HUES6 (cell line): Measurements from ENCODE around the gene SOBP.
"Not testable (repeated sequence)": the region's sequence is repeated elsewhere in the genome, so short reads cannot be mapped to it uniquely, and the experiment has no call there.

Experiments
- H3K27ac ChIP-seq: 2 replicates; pipeline ENCODE4 v1.7.0; 2013; ENCODE audit warnings: low read depth, mild to moderate bottlenecking, low read length, inconsistent platforms
- H3K27me3 ChIP-seq: 2 replicates; pipeline ENCODE4 v1.6.1; 2013; ENCODE audit warnings: low read length; ENCODE audit not compliant: control insufficient read depth, insufficient read depth
- H3K36me3 ChIP-seq: 2 replicates; pipeline ENCODE4 v1.6.1; 2013; ENCODE audit warnings: low read length; ENCODE audit not compliant: control insufficient read depth, insufficient read depth
- H3K4me1 ChIP-seq: 2 replicates; pipeline ENCODE4 v1.6.1; 2013; ENCODE audit warnings: low read length; ENCODE audit not compliant: control insufficient read depth, insufficient read depth
- H3K4me3 ChIP-seq: 2 replicates; pipeline ENCODE4 v1.5.1; 2013; ENCODE audit warnings: low read depth, low read length
- H3K9ac ChIP-seq: one replicate; pipeline ENCODE4 v1.6.1; 2013; ENCODE audit warnings: mild to moderate bottlenecking, low read length
- H3K9me3 ChIP-seq: 2 replicates; pipeline ENCODE4 v1.6.1; 2013; ENCODE audit warnings: low read depth, low read length; ENCODE audit not compliant: control insufficient read depth, insufficient read depth

Gene SOBP

DNA sequence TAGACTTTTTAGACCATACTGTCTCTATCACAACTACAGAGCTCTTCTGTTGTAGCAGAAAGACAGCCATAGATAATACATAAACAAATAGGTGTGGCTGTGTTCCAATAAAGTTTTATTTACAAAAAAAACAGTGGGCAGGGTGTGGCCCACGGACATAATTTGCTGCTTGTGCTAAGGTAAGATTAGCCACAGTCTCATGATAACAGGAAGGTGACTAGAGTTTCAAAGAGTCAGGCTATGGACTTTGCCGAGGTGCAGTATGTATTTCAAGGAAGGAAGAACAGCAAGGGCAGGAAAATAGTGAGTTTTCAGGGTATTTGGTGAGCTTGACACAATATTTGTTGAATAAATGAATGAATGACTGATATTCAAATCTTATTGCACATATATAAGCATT, 20.2 kb downstream of the SOBP start:
- H3K9me3 ChIP-seq = no peaks in the 10 kb centered on the region
- H3K9ac ChIP-seq = no peak overlapping the region
- H3K27ac ChIP-seq = no peak overlapping the region
- H3K27me3 ChIP-seq = no peaks in the 10 kb centered on the region
- no peaks in the 10 kb centered on the region for H3K36me3 ChIP-seq
- peaks cover 28% of the 10 kb centered on the region for H3K4me1 ChIP-seq
- no peak overlapping the region for H3K4me3 ChIP-seq

DNA sequence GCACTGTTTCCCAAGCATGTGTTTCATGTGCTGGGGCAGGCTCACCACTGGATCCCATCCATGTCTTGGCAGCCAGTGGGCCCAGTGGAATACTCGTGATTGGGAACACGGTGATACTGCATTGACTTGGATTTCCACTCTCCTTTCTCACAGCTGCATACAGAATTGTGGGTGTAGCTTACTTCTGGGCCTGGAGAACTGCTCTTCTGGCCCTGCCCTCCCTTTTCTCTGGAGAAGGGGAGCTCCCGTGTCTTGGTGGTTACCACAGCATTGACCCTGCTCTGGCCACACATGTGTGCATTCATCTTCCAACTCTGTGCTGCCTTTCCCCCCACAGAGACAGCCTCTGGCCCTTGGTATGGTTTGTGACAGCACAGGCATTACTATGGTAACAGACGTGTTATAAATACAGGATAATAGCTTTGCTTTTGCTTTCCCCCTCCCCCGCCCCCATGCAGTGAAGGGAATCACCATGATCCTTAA, 21.6 kb downstream of the SOBP start:
- Histone ChIP-seq H3K36me3 (no peaks in the 10 kb centered on the region), H3K4me3 (no peak overlapping the region), H3K4me1 (peaks cover 28% of the 10 kb centered on the region), H3K9ac (no peak overlapping the region), H3K9me3 (no peaks in the 10 kb centered on the region), H3K27ac (no peak overlapping the region), H3K27me3 (no peaks in the 10 kb centered on the region)

DNA sequence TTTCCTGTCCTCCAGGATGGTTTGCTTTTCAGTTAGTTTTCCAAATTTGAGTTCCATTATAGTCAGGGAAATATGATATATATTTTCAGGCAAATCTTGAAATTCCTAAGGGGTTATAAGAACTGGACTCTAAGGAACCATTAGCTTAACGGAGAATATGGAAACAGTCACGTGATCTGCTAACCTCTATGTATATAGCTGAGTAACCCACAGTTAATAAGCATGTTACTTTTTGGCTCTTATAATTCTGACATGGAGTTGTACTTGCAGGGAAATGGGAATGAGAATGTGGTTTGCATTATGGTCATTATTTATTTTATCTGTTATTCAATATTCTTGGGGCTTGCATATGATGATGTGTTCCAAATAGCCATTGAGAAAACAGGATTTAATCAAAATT, 23.3 kb downstream of the SOBP start:
- Histone ChIP-seq H3K9me3 (no peaks in the 10 kb centered on the region; the same call in 1 of the 2 replicates), H3K27ac (no peak overlapping the region), H3K27me3 (no peaks in the 10 kb centered on the region), H3K9ac (no peak overlapping the region), H3K36me3 (no peaks in the 10 kb centered on the region), H3K4me3 (no peak overlapping the region), H3K4me1 (peaks cover 28% of the 10 kb centered on the region)

DNA sequence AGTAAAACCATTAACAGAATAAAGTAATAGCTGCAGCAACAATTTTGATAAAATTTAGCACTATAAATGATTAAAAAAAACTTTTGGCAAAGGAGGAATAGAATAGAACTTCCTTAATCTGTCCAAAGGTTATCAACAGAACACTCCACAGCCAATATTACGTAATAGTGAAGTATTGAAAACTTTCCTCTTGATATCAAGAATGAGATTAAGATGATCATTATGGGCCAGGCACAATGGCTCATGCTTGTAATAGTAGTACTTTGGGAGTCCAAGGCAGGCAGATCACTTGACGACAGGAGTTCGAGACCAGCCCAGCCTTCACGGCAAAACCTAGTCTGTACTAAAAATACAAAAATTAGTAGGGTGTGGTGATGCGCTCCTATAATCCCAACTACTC, 26.0 kb downstream of the SOBP start:
- Histone ChIP-seq H3K36me3 (no peaks in the 10 kb centered on the region), H3K9ac (no peak overlapping the region), H3K27me3 (no peaks in the 10 kb centered on the region), H3K27ac (no peak overlapping the region), H3K4me3 (no peak overlapping the region), H3K4me1 (peaks cover 13% of the 10 kb centered on the region), H3K9me3 (no peaks in the 10 kb centered on the region; the same call in 1 of the 2 replicates)

DNA sequence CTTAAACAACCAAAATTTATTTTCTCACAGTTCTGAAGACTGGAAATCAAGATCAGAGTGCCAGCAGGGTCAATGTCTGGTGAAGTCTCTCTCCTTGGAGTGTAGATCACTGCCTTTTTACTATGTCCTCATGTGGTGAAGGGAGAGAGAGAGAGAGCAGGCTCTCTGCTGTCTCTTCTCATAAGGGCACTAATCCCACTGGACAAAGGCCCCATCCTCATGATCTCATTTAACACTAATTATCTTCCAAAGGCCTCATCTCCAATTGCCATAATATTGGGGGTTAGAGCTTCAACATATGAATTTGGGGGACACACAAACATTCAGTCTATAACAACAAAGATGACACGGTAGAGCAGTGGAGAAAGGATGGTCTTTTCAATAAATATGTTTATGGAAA, 27.4 kb downstream of the SOBP start:
- H3K9ac ChIP-seq = no peak overlapping the region

GRCh38 chr6:107519224-107519623, 29.3 kb downstream of the SOBP start:
- not testable (repeated sequence) for H3K36me3 ChIP-seq, H3K4me3 ChIP-seq, H3K27me3 ChIP-seq, H3K9ac ChIP-seq, H3K27ac ChIP-seq, H3K4me1 ChIP-seq, H3K9me3 ChIP-seq

More for the DNA sequence above, 27.4 kb downstream of the SOBP start:
- Histone ChIP-seq H3K27ac (no peak overlapping the region), H3K36me3 (no peaks in the 10 kb centered on the region), H3K4me3 (no peak overlapping the region), H3K9me3 (no peaks in the 10 kb centered on the region; the same call in 1 of the 2 replicates), H3K27me3 (no peaks in the 10 kb centered on the region), H3K4me1 (peaks cover 2% of the 10 kb centered on the region; the same call in 1 of the 2 replicates)

- H3K36me3 ChIP-seq, H3K4me1 ChIP-seq, H3K4me3 ChIP-seq, H3K27me3 ChIP-seq, H3K9me3 ChIP-seq, H3K9ac ChIP-seq, H3K27ac ChIP-seq: not testable (repeated sequence)
These were observed 30.8 kb downstream of the SOBP start for GRCh38 chr6:107520706-107521105.

DNA sequence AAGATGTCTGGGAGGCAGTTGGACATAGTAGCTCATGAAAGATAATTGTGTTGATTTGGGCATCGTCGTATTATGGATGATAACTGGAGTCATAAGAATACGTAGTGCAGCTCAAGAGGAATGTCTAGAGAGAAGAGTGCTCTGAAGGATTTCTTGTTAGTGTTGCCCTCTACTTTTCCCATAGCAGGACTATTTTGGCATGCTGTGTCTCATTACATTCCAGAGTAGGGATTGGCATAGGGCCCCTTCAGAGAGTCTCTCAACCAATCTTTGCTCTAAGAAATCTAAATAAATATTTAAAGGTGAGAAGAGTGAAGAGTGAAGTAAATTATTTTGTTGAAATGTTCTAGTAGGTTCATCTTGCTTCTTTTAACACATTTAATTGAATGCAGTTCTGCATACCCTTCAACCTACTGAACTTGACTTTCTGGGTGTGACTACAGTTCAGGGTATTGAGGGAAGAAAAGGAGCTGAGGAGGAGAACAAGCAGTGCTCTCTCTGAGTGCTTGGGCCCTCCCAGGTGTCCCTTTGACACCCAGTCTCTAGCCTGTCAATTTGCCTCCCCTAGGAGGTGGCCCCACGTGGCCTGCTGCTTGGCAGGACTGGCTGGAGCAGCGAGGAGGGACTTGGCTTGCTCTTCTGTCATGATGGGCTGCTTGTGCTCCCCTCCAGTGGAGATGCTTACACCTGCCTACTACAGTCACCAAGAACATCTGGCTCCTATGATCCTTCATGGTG, 33.3 kb downstream of the SOBP start:
- Histone ChIP-seq H3K9ac (no peak overlapping the region), H3K36me3 (no peaks in the 10 kb centered on the region), H3K27ac (no peak overlapping the region), H3K9me3 (no peaks in the 10 kb centered on the region), H3K4me1 (0 out of 2 replicates have a peak, but pooled peaks cover 5% of the 10 kb centered on the region), H3K4me3 (no peak overlapping the region), H3K27me3 (no peaks in the 10 kb centered on the region)

- H3K36me3 ChIP-seq = no peaks in the 10 kb centered on the region
These were observed 33.9 kb downstream of the SOBP start for GRCh38 chr6:107523794-107524193.

DNA sequence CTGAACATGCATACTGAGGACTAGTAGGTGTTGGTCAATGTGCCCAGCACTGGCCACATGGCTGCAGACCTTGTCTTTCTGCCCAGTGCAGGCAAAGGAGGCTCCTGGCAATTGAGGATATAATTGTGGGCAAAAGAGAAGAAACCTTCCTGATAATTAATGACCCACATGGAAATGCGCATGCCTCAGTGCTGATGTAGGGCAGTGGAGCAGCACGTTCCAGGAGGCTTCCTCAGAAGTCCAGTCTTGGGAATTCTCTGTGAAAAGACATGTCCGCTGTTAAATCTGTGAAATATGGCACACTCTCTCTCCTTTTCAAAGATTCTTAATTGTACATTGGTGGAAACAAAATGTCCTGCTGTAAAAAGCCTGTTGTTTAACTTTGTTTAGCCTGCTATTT, 34.7 kb downstream of the SOBP start:
- H3K9ac ChIP-seq = no peak overlapping the region
- no peak overlapping the region for H3K4me3 ChIP-seq
- 0 out of 2 replicates have a peak, but pooled peaks cover 5% of the 10 kb centered on the region for H3K4me1 ChIP-seq
- no peaks in the 10 kb centered on the region for H3K36me3 ChIP-seq
- no peak overlapping the region for H3K27ac ChIP-seq
- H3K9me3 ChIP-seq = no peaks in the 10 kb centered on the region
- no peaks in the 10 kb centered on the region for H3K27me3 ChIP-seq

More at GRCh38 chr6:107523794-107524193, 33.9 kb downstream of the SOBP start:
- Histone ChIP-seq H3K27ac (no peak overlapping the region), H3K4me1 (0 out of 2 replicates have a peak, but pooled peaks cover 5% of the 10 kb centered on the region), H3K27me3 (no peaks in the 10 kb centered on the region), H3K9me3 (no peaks in the 10 kb centered on the region), H3K9ac (no peak overlapping the region), H3K4me3 (no peak overlapping the region)

DNA sequence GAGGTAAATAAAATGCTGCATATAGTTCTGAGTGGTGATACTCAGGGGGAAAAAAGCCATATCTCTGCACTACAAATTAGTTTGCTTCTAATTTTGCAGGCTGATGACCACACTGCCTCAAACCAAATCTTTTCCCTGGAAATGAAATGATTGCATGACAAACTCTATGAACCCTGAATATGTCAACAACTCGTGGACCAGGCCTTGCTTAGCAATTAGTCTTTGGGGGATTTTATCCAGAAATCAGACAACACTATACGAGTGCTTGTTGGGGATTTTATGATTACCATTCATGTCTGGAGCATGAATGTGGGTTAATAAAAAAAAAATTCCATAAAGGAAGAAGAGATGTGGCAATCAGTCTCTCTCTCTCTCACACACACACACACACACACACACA, 42.0 kb downstream of the SOBP start:
- no peaks in the 10 kb centered on the region for H3K36me3 ChIP-seq
- H3K9me3 ChIP-seq = no peaks in the 10 kb centered on the region
- no peak overlapping the region for H3K9ac ChIP-seq
- no peak overlapping the region for H3K4me3 ChIP-seq
- no peak overlapping the region for H3K27ac ChIP-seq
- no peaks in the 10 kb centered on the region for H3K27me3 ChIP-seq
- H3K4me1 ChIP-seq = peaks cover 40% of the 10 kb centered on the region
